B cell (primary cell): ENCODE measurements around the gene NRDC. TPM values are rescaled to one million over a fixed set of nuclear protein-coding genes. Genes with fewer than 3 reads are reported as not detected.

Experiments
- ATAC-seq: fragments of 200-7000 bp; cut with Tn5 transposase; one replicate; pipeline ENCODE4 v1.10.0; 2021; ENCODE audit warnings: low read depth, mild to moderate bottlenecking, moderate number of reproducible peaks, moderate library complexity
- CTCF ChIA-PET: fragments of 350-600 bp; sonication (Branson Sonifier 250); formaldehyde crosslinking; loops from one replicate; lab custom pipeline; 2021; ENCODE audit warnings: antibody characterized with exemption, inconsistent platforms; lab: Charles Lee
- POLR2A ChIA-PET: fragments of 350-600 bp; sonication (Branson Sonifier 250); formaldehyde crosslinking; loops from one replicate; lab custom pipeline; 2021; ENCODE audit warnings: antibody characterized with exemption; lab: Charles Lee
- DNase-seq: peaks from one replicate; pipeline ENCODE4 v3.0.0; 2013
- H2AFZ ChIP-seq: 2 replicates; pipeline ENCODE4 v1.6.1; 2012; ENCODE audit warnings: mild to moderate bottlenecking, low read depth, low read length; ENCODE audit not compliant: insufficient read depth, poor library complexity, severe bottlenecking
- H3K27ac ChIP-seq, 2 donors: 1 replicate in 1 of 2; 2 replicates in 1 of 2; pipeline ENCODE4 v1.5.1; 2012 to 2013; ENCODE audit warnings: low read length in 2 of 2, mild to moderate bottlenecking in 2 of 2, moderate library complexity in 1 of 2
- H3K27me3 ChIP-seq, 4 experiments: fragments of 200-600 bp in 1 of 4; sonication (generic) in 1 of 4; replicated peaks in 1 of 4; 1 replicate in 2 of 4; 2 replicates in 2 of 4; pipeline versions ENCODE4 v1.6.1 to v1.7.0; 2013 to 2016; ENCODE audit warnings: low read length in 3 of 4, mild to moderate bottlenecking in 2 of 4, mixed read lengths in 1 of 4, moderate library complexity in 1 of 4; ENCODE audit not compliant: insufficient read depth in 4 of 4, control insufficient read depth in 3 of 4; ENCODE audit errors: control extremely low read depth in 1 of 4
- H3K36me3 ChIP-seq, 2 experiments: replicated peaks in 1 of 2; 1 replicate in 1 of 2; 2 replicates in 1 of 2; pipeline versions ENCODE4 v1.6.1 to v1.7.1; 2013; ENCODE audit warnings: low read length in 1 of 2; ENCODE audit not compliant: insufficient read depth in 2 of 2, control insufficient read depth in 1 of 2; ENCODE audit errors: control extremely low read depth in 1 of 2, extremely low read depth in 1 of 2
- H3K4me1 ChIP-seq, 2 donors: fragments of 200-600 bp in 1 of 2; sonication (generic) in 1 of 2; 1 replicate in 1 of 2; 2 replicates in 1 of 2; pipeline versions ENCODE4 v1.5.1 to v1.6.1; 2013 to 2017; ENCODE audit warnings: low read length in 2 of 2; ENCODE audit not compliant: control insufficient read depth in 2 of 2, insufficient read depth in 2 of 2
- H3K4me2 ChIP-seq: replicated peaks from 2 replicates; pipeline ENCODE3; 2012; ENCODE audit warnings: mild to moderate bottlenecking, low read depth, low read length; ENCODE audit not compliant: poor library complexity, severe bottlenecking
- H3K4me3 ChIP-seq, 5 experiments: fragments of 200-600 bp in 1 of 5; sonication (generic) in 1 of 5; 1 replicate in 3 of 5; 2 replicates in 2 of 5; pipeline versions ENCODE4 v1.5.1 to v1.7.0; 2011 to 2016; ENCODE audit warnings: low read length in 4 of 5, mild to moderate bottlenecking in 4 of 5, low read depth in 2 of 5, control low read depth in 1 of 5, moderate library complexity in 1 of 5; ENCODE audit not compliant: insufficient read depth in 1 of 5; ENCODE audit errors: control extremely low read depth in 1 of 5, extremely low read depth in 1 of 5
- H3K79me2 ChIP-seq: fragments of 200-600 bp; sonication (generic); one replicate; pipeline ENCODE4 v1.6.0; 2016; ENCODE audit warnings: low read length; ENCODE audit not compliant: control insufficient read depth, insufficient read depth
- H3K9ac ChIP-seq: fragments of 200-600 bp; sonication (generic); 2 replicates; pipeline ENCODE4 v1.6.1; 2017; ENCODE audit warnings: mild to moderate bottlenecking, low read length, moderate library complexity
- H3K9me3 ChIP-seq, 3 donors: one replicate each; pipeline versions ENCODE4 v1.6.1 to v1.7.1; 2013; ENCODE audit warnings: low read length in 2 of 3; ENCODE audit not compliant: control insufficient read depth in 2 of 3, insufficient read depth in 1 of 3; ENCODE audit errors: control extremely low read depth in 1 of 3
- H4K20me1 ChIP-seq: 2 replicates; pipeline ENCODE4 v1.6.0; 2012; ENCODE audit warnings: mild to moderate bottlenecking, low read length; ENCODE audit not compliant: insufficient read depth, control insufficient read depth, poor library complexity, severe bottlenecking
- H3K27ac Mint-ChIP-seq: one replicate; pipeline ENCODE4 v1.8.0; 2021; ENCODE audit warnings: mixed read lengths
- H3K27me3 Mint-ChIP-seq: one replicate; pipeline ENCODE4 v1.8.0; 2021; ENCODE audit warnings: mixed read lengths
- H3K4me1 Mint-ChIP-seq: one replicate; pipeline ENCODE4 v1.8.0; 2021; ENCODE audit warnings: mixed read lengths
- H3K4me3 Mint-ChIP-seq: one replicate; pipeline ENCODE4 v1.8.0; 2021; ENCODE audit warnings: mixed read lengths
- H3K9me3 Mint-ChIP-seq: one replicate; pipeline ENCODE4 v1.8.0; 2022; ENCODE audit warnings: mixed read lengths; ENCODE audit not compliant: insufficient read depth
- EZH2 ChIP-seq: IDR thresholded peaks from 2 replicates; pipeline ENCODE4 v1.6.1; 2012; ENCODE audit warnings: borderline replicate concordance, low read depth, mild to moderate bottlenecking, moderate library complexity, low read length; ENCODE audit not compliant: insufficient read depth, poor library complexity, severe bottlenecking
- WGBS: methylation state at CpG from one replicate; pipeline ENCODE4 v1.1.5; 2013; ENCODE audit warnings: missing lambda C conversion rate; ENCODE audit not compliant: insufficient coverage; 5-methylcytosine and 5-hydroxymethylcytosine counted together
- intact Hi-C: fragments of 100-400 bp; cut with micrococcal nuclease; formaldehyde crosslinking; loops from one replicate; pipeline ENCODE4 v1.10.0; 2022
- polyA plus RNA-seq: library from polyadenylated mRNA; depleted of rRNA; stranded (reverse); fragments of >200 nt; gene quantifications from 2 replicates; pipeline ENCODE4 v1.2.3, GENCODE V29; 2012
- total RNA-seq, 2 donors: library from RNA; stranded (reverse); fragments of 120-200 nt in 1 of 2; gene quantifications; 1 replicate in 1 of 2; 2 replicates in 1 of 2; pipeline versions ENCODE4 v1.2.3 to v1.2.4, GENCODE V29; 2013 to 2022
- TF ChIP-seq, protein P1 (sequence below): fragments of 200-600 bp; IDR thresholded peaks from one replicate; pipeline ENCODE4 v1.8.0; 2022; ENCODE audit warnings: antibody characterized with exemption, mild to moderate bottlenecking

The NRDC gene
- total and polyA plus RNA-seq, 2 donors (not counting 1 experiment from before 2014, with no cell fraction given) = 55.3 to 154 TPM

- Histone ChIP-seq H4K20me1 (peaks cover 12% of the 10 kb centered on the region), H3K4me2 (no peak overlapping the region), H3K9me3 (peaks cover 0 to 4% (median 0%) of the 10 kb centered on the region in 3 donors), H3K27me3 (no peaks in the 10 kb centered on the region), H2AFZ (no peak overlapping the region), H3K4me3 (no peak overlapping the region), H3K79me2 (peaks cover 32% of the 10 kb centered on the region), H3K36me3 (peaks cover 0 to 4% of the 10 kb centered on the region in 2 experiments), H3K27ac (no peak overlapping the region), H3K4me1 (no peaks in the 10 kb centered on the region), H3K9ac (no peak overlapping the region)
- no peaks in the 10 kb centered on the region for H3K27me3 Mint-ChIP-seq
- H3K4me1 Mint-ChIP-seq = no peaks in the 10 kb centered on the region
- intact Hi-C loops = no loop called here
- ATAC-seq = no peak
- ChIA-PET POLR2A (no interaction called here), CTCF (no interaction called here)
- no peak for DNase-seq
- 61% methylated on average over 3 of the region's 8 CpGs for WGBS
- no peak for TF ChIP-seq EZH2
- TF ChIP-seq, protein P1, sequence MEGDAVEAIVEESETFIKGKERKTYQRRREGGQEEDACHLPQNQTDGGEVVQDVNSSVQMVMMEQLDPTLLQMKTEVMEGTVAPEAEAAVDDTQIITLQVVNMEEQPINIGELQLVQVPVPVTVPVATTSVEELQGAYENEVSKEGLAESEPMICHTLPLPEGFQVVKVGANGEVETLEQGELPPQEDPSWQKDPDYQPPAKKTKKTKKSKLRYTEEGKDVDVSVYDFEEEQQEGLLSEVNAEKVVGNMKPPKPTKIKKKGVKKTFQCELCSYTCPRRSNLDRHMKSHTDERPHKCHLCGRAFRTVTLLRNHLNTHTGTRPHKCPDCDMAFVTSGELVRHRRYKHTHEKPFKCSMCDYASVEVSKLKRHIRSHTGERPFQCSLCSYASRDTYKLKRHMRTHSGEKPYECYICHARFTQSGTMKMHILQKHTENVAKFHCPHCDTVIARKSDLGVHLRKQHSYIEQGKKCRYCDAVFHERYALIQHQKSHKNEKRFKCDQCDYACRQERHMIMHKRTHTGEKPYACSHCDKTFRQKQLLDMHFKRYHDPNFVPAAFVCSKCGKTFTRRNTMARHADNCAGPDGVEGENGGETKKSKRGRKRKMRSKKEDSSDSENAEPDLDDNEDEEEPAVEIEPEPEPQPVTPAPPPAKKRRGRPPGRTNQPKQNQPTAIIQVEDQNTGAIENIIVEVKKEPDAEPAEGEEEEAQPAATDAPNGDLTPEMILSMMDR = no peak
- H3K27ac Mint-ChIP-seq = no peak overlapping the region
- no peak overlapping the region for H3K4me3 Mint-ChIP-seq
- peaks cover 2% of the 10 kb centered on the region for H3K9me3 Mint-ChIP-seq
These were observed 27.9 kb downstream of the NRDC start for GRCh38 chr1:51850420-51851223.

DNA sequence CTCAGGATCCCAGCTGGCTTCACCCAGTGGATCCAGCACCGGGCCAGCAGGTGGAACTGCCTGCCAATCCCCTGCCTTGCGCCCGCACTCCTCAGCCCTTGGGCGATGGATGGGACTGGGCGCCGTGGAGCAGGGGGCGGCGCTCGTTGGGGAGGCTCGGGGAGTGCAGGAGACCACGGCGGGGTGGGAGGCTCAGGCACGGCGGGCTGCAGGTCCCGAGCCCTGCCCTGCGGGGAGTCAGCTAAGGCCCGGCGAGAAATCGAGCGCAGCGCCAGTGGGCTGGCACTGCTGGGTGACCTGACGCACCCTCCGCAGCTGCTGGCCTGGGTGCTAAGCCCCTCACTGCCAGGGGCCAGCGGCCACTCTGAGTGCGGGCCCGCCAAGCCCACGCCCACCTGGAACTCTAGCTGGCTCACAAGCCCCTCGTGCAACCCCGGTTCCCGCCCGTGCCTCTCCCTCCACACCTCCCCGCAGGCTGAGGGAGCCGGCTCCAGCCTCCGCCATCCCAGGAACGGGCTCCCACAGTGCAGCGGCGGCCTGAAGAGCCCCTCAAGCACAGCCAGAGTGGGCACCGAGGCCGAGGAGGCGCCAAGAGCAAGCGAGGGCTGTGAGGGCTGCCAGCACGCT, 31.1 kb downstream of the NRDC start:
- Mint-ChIP-seq H3K27ac (no peak overlapping the region), H3K9me3 (peaks cover 2% of the 10 kb centered on the region), H3K4me1 (peaks cover 12% of the 10 kb centered on the region), H3K4me3 (no peak overlapping the region), H3K27me3 (no peaks in the 10 kb centered on the region)
- ChIA-PET POLR2A (no interaction called here), CTCF (interaction anchor here (2.6 kb wide), 1 partner anchor 7 kb away, joined by 5 read pairs; no protein-coding TSS in a partner anchor)
- Histone ChIP-seq H3K4me1 (no peaks in the 10 kb centered on the region), H4K20me1 (peaks cover 12% of the 10 kb centered on the region), H3K9me3 (peaks cover 0 to 4% (median 0%) of the 10 kb centered on the region in 3 donors), H3K4me2 (no peak overlapping the region), H3K9ac (no peak overlapping the region), H3K27ac (no peak overlapping the region), H3K4me3 (no peak overlapping the region), H3K36me3 (peaks cover 0 to 1% of the 10 kb centered on the region in 2 experiments), H3K79me2 (peaks cover 30% of the 10 kb centered on the region), H2AFZ (no peak overlapping the region), H3K27me3 (no peaks in the 10 kb centered on the region)
- DNase-seq = no peak
- WGBS = 99% methylated on average over 39 of the region's 42 CpGs
- TF ChIP-seq, protein P1 = no peak
- TF ChIP-seq EZH2 = no peak
- intact Hi-C loops = no loop called here
- no peak for ATAC-seq
